NT2/D1 (cell line): Measurements from ENCODE around the gene SEPTIN5.

Experiments used
- DNase-seq: peaks from one replicate; pipeline ENCODE4 v3.0.0-alpha.2; 2011; ENCODE audit warnings: low read depth, low spot score
- H3K27me3 ChIP-seq: 2 replicates; pipeline ENCODE4 v1.6.0; 2011; ENCODE audit warnings: mild to moderate bottlenecking; ENCODE audit not compliant: insufficient read length, insufficient read depth
- H3K36me3 ChIP-seq: 2 replicates; pipeline ENCODE4 v1.6.1; 2011; ENCODE audit warnings: mild to moderate bottlenecking, low read length, mixed read lengths; ENCODE audit not compliant: insufficient read depth, insufficient read length
- H3K4me1 ChIP-seq: 2 replicates; pipeline ENCODE4 v1.5.1; 2011; ENCODE audit not compliant: insufficient read depth, insufficient read length
- H3K4me3 ChIP-seq: 2 replicates; pipeline ENCODE4 v1.5.1; 2011; ENCODE audit warnings: low read depth; ENCODE audit not compliant: insufficient read length
- H3K9ac ChIP-seq: 2 replicates; pipeline ENCODE4 v1.6.0; 2011; ENCODE audit warnings: low read depth; ENCODE audit not compliant: insufficient read length
- H3K9me3 ChIP-seq: 2 replicates; pipeline ENCODE4 v1.5.1; 2011; ENCODE audit warnings: mild to moderate bottlenecking, low read length; ENCODE audit not compliant: insufficient read depth
- SUZ12 ChIP-seq: IDR thresholded peaks from 2 replicates; pipeline ENCODE4 v1.6.1; 2011; ENCODE audit not compliant: insufficient read length, insufficient read depth; ENCODE audit errors: extremely low read depth
- YY1 ChIP-seq: IDR thresholded peaks from 2 replicates; pipeline ENCODE4 v1.6.1; 2011; ENCODE audit not compliant: insufficient read length, insufficient read depth
- ZNF274 ChIP-seq: IDR thresholded peaks from 2 replicates; pipeline ENCODE4 v1.6.1; 2011; ENCODE audit warnings: mild to moderate bottlenecking, low read depth, low read length

Gene SEPTIN5

DNA sequence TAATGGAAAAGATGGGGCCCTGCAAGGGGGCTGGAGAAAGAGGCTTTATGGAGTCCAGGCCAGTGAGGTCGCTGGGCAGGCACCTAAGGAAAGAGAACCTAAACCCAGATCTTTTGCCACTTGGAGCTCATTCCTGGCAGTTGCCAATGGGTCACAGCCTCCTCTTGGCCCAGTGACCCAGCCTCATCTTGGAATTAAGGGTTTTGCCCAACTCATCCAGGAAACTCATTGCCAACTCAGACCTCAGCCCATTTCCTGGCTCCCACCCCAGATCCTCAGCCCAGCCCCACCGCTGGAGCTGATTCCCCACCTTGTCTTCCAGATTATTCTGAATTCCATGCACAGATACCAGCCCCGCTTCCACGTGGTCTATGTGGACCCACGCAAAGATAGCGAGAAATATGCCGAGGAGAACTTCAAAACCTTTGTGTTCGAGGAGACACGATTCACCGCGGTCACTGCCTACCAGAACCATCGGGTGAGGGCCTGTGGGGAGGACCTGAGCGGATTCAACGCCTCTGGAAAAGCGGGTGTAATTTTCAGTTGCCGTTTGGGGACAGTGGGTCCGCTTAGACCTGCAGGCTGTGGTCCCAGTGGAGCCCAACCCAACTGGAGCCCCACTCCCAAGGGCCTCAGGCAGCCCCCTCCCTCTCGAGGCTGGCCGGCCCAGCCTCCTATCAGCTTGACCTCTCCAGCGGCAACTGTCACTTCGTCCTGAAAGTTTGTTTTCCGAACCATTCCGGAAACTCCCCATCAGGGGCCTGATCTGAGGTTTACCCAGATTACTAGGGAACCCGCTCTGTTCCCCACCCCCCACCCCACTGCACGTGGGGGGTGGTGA is 50.6 kb downstream of the SEPTIN5 start:
- no peak for DNase-seq
- Histone ChIP-seq H3K4me1 (peaks cover 11% of the 10 kb centered on the region), H3K9me3 (no peaks in the 10 kb centered on the region), H3K9ac (no peak overlapping the region), H3K36me3 (no peaks in the 10 kb centered on the region), H3K27me3 (peaks cover 86% of the 10 kb centered on the region), H3K4me3 (no peak overlapping the region)
- TF ChIP-seq ZNF274, result no peak
- TF ChIP-seq SUZ12, result no peak
- no peak for TF ChIP-seq YY1

DNA sequence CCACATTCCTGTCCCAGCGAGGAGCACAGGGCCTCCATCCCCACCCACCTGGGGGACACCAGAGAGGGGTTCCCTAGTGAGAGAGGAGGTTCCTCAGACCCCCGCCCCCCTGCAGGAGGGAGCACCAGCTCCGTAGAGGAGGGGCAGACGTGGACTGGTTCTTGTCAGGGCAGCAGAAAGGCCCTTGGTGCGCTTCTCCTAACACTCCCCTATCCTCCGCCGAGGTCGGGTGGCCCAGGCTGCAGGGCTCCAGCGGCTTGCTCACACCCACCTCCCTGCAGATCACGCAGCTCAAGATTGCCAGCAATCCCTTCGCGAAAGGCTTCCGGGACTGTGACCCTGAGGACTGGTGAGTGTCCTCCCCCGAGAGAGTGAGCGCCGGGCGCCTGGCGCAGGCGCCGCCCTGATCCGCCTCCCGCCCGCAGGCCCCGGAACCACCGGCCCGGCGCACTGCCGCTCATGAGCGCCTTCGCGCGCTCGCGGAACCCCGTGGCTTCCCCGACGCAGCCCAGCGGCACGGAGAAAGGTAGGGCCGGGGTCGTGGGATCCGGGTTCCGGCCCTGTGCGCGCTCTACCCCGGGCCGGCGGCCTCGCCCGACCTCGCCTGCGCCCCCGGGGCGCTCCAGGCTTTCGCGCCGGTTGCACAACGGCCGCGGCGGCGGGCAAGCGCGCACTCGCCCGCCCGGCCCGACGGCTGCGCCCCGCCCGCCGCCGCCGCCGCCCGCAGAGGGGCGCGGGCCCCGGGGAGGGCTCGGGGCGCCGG is 51.4 kb downstream of the SEPTIN5 start:
- H3K36me3 ChIP-seq, result no peaks in the 10 kb centered on the region
- H3K4me1 ChIP-seq, result peaks cover 11% of the 10 kb centered on the region
- DNase-seq, result no peak
- H3K9ac ChIP-seq, result peak overlapping the region; percentile 21
- H3K27me3 ChIP-seq, result peaks cover 82% of the 10 kb centered on the region
- no peaks in the 10 kb centered on the region for H3K9me3 ChIP-seq
- H3K4me3 ChIP-seq, result peak overlapping the region; percentile 32
- no peak for TF ChIP-seq ZNF274
- no peak for TF ChIP-seq YY1
- no peak for TF ChIP-seq SUZ12

DNA sequence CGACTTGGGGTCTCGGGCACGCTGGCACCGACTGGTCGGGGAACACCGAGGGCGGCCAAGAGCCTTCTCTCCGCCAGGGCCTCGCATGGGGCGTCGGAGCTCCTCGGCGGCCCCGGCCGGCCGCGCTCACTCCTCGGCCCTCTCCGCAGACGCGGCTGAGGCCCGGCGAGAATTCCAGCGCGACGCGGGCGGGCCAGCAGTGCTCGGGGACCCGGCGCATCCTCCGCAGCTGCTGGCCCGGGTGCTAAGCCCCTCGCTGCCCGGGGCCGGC is 51.9 kb downstream of the SEPTIN5 start:
- H3K4me3 ChIP-seq, result peak overlapping the region; percentile 24
- TF ChIP-seq SUZ12 (no peak), ZNF274 (no peak), YY1 (no peak)

DNA sequence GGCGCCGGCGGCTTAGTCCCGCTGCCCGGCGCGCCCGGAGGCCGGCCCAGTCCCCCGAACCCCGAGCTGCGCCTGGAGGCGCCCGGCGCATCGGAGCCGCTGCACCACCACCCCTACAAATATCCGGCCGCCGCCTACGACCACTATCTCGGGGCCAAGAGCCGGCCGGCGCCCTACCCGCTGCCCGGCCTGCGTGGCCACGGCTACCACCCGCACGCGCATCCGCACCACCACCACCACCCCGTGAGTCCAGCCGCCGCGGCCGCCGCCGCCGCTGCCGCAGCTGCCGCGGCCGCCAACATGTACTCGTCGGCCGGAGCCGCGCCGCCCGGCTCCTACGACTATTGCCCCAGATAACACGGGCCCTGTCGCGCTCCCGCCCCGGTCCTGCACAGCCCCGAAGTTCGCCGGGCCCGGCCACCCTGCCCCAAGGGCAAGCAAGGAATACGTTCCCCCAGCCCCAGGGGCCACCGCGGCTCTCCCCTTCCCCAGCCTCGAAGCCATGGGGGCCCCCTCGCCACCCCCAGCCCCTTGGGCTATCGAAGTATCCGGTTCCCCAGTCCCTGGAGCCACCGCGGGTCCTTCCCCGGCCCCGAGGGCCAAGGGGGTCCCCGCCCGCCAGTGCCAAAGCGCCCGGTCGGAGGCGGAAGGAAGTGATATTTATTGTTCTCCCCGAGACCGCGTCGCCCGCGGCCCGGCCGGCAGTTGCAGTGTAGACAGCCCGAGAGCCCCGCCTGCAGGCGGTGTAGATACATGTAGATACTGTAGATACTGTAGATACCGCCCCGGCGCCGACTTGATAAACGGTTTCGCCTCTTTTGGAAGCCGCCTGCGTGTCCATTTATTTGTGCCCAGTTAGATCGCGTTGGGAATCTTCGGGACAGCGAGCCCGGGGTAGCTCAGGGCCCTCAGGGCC is 52.5 kb downstream of the SEPTIN5 start:
- Histone ChIP-seq H3K36me3 (no peaks in the 10 kb centered on the region), H3K4me3 (peak overlapping the region; percentile 24), H3K9me3 (no peaks in the 10 kb centered on the region), H3K4me1 (peaks cover 11% of the 10 kb centered on the region), H3K27me3 (peaks cover 73% of the 10 kb centered on the region), H3K9ac (peak overlapping the region; percentile 32)
- no peak for DNase-seq
- TF ChIP-seq ZNF274, result no peak
- TF ChIP-seq SUZ12, result no peak
- no peak for TF ChIP-seq YY1

More for the DNA sequence above, 51.9 kb downstream of the SEPTIN5 start:
- Histone ChIP-seq H3K27me3 (peaks cover 79% of the 10 kb centered on the region), H3K9ac (no peak overlapping the region), H3K4me1 (peaks cover 11% of the 10 kb centered on the region), H3K9me3 (no peaks in the 10 kb centered on the region), H3K36me3 (no peaks in the 10 kb centered on the region)
- DNase-seq, result no peak

DNA sequence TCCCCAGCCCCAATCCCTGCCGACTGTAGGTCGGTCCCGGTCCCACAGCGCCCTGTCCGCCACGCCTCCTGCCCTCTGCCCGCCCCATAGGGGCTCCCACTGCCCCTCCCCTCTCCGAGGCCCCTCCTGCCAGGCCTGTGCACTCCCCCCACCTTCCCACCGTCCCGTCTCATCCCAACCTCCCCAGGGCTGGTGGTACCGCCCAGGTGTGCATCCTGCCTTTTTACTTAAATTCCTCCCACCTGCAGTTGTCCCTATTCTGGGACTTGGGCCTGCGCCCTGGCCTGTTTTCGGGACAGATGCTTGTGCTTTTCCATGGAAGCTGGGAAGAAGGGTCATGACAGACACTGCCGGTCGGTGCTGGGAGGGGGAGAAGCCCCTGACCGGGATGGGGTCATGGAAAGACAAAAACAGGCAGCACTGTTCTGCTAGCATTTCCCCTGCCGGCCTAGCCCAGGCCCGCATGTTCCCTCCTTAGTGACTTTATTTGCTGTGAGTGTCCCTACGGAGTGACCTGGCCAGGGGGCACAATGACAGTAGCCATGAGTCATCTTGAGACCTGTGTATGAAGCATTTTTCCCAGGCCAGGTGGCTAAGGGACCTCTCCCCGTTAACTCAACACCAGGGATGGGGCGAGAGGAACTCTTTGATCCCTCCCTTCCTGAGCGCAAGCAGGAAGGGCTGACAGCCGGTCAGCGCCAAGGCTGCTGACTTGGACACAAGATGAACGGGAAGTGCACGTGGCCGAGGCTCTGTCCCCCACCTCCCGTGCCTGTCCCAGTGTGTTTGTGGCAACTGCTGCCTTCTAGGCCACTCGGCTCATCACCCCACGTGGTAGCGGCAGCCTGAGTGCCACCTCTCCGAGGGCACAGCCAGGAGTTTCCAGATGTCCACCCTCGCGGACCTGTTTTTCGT is 53.4 kb downstream of the SEPTIN5 start:
- Histone ChIP-seq H3K27me3 (peaks cover 64% of the 10 kb centered on the region), H3K9ac (no peak overlapping the region), H3K4me1 (peaks cover 8% of the 10 kb centered on the region), H3K4me3 (no peak overlapping the region), H3K9me3 (no peaks in the 10 kb centered on the region), H3K36me3 (no peaks in the 10 kb centered on the region)
- no peak for TF ChIP-seq SUZ12
- TF ChIP-seq YY1, result no peak
- no peak for TF ChIP-seq ZNF274
- no peak for DNase-seq

DNA sequence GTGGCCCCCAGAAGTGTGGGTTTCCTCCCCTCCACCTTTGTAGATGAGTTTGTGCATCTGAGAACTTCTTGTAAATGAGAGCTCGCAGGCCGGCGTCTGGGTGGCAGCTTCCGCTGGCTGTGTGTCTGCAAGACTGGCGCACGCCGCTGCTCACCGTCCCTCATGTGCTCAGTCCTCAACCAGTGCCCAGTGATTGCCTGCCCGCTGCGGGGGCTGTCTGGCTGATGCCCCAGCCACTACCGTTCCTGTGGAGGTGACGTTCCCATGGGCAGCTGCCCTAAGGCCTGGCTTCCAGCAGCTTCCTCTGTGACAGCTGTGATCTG is 55.1 kb downstream of the SEPTIN5 start:
- no peak overlapping the region for H3K4me3 ChIP-seq
- no peak overlapping the region for H3K9ac ChIP-seq
- TF ChIP-seq ZNF274 (no peak), SUZ12 (no peak), YY1 (no peak)
- H3K4me1 ChIP-seq, result peaks cover 8% of the 10 kb centered on the region
- H3K9me3 ChIP-seq, result no peaks in the 10 kb centered on the region
- H3K27me3 ChIP-seq, result peaks cover 47% of the 10 kb centered on the region
- DNase-seq, result no peak
- H3K36me3 ChIP-seq, result no peaks in the 10 kb centered on the region
